ENCODE results near the gene CNTN4.

DNA sequence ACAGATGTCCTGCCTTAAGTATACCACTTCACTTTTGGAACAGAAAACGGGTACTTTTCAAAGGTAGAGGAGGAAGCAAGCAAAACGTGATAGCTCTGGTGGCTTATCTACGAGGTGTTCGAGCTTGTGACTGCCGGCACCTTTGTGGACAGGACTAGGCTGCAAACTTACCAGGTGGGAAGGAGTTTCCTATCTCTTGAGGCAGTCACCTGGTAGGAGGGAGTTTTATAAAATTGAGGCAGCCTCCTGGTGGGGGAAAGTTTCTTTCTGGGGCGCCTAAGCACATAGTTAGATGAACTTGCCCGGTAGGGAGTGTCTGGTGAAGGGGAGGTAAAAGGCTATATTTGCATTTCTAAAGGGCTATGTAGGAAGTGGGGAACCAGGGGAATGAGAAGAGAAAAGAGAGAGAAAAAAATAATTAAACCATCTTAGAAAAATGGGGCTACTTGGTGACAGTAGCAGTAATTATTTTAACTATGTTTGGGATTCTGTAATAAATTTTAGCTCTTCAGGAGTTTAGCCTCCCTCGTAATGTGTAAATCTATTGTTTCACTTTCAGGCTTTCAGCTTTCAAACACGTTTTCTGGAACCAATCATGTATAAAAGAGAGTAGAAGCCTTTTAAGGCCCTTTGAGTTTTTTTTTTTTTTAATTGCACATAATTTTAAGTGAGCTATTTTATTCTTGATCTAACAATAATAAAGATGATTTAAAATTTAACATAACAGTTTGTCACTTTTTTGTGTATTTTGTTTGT lies 880.5 kb downstream of the CNTN4 start:
- TF ChIP-seq YY1 (IDR thresholded peaks at IDR 0.05; ENCODE audit: insufficient read depth, insufficient read length), result no peak
- TF ChIP-seq ZNF274 (IDR thresholded peaks at IDR 0.05; ENCODE audit: low read depth, low read length), result no peak
- TF ChIP-seq SUZ12 (IDR thresholded peaks at IDR 0.05; ENCODE audit: extremely low read depth, insufficient read depth, insufficient read length), result no peak
